Smooth muscle cell of the coronary artery (primary cell): ENCODE results near the gene RHD. TPM values are rescaled to one million over a fixed set of nuclear protein-coding genes. Genes with fewer than 3 reads are reported as not detected.

Experiments used
- total RNA-seq: library from RNA; depleted of rRNA; stranded (reverse); fragments of >200 nt; gene quantifications from 2 replicates; pipeline ENCODE4 v1.2.3, GENCODE V29; 2014; ENCODE audit warnings: low replicate concordance

Gene RHD
- total RNA-seq = not detected in 2 replicates

DNA sequence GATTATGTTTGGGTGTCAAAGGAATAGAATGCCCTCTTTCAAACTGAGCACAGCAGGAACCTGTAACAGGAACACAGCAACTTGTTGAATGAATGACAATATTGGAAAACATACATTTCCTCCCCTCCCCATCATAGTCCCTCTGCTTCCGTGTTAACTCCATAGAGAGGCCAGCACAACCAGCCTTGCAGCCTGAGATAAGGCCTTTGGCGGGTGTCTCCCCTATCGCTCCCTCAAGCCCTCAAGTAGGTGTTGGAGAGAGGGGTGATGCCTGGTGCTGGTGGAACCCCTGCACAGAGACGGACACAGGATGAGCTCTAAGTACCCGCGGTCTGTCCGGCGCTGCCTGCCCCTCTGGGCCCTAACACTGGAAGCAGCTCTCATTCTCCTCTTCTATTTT, at the start of gene RHD:
Gene RHD, plus strand, starts transcription at position 272 of the 400 bp plus-strand sequence. Its CDS starts 39 bp downstream, at position 311.

DNA sequence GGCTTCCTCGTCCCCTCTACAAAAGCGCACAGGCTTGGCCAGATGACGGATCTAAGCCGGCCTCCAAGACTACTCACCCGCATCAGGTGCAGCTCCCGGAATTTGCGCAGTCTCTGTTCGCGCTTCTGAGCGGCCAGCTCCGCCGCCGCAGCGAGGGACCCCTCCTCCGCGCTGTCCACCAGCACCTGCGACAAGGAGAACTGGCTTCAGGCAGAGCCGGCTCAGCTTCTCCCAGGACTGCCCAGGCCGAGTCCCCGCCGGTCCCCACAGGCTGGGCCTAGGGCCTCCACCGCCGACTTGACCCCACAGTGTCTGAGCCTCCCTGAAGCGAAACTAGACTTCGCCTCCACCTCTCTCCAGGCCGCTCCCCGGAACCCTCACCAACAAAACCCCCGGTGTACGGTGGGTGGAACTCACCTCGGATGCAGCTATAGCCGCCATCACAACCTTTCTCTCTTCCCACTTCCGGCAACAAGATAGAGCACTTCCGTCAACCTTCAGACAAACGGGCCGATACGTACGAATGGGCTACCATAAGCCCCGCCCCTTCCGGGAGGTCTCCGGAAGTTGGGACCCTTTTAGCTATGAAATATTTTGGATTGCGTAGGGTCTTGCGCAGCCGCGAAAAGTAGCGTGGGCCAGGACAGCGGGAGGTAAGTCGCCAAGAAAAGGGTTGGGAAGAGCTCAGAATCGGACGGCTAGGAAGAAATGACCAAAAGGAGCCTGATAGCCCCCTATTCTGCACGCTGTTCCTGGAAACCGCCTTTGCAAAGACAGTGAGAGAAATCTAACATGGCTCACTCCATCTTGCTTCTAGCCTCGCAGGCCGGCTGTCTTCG, 40.1 kb upstream of the RHD start, which contains the start of gene SYF2:
Gene SYF2, minus strand, starts transcription at position 476 of the 839 bp plus-strand sequence. Its CDS starts 35 bp downstream, at position 441.

DNA sequence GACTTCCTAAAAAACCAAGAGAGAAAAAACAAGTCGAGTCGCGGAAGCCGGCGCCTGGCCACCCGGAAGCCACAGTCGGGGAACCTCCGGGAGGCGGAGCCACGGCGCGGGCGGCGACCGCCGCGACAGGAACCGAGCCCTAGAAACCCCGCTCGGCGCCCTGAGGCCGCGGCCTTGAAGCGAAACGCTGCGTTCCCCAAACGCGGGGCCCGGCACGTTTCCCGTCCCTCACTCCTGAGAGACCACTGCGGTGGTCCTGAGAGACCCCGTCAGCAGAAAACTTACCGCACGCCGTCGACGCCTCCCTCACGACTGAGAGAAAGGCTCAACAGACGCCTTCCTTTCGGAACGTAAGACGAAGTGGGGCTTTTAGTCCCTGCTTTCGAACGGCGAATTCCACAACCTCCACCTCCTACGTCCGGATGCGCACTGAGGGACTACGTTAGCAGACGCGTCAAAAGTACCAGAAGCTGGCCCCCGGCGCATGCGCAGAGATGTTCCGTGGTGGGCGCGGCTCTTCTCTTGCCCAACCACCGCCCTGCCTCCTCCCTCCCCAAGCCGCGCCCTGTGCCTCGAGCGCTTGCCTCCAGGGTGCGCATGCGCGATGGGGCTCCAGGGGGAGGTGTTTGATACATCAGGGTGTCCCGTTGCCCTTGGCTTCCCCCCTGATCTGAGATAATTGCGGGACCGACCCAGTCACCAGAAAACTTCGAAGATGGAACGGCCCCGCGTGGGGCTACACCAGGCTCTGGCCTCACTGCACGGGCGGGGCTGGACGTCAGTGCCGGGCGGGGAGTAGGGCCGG, 25.1 kb upstream of the RHD start, which contains the start of gene RSRP1:
Gene RSRP1, minus strand, starts transcription at position 431 of the 805 bp plus-strand sequence. CDS start 491 bp downstream, outside the sequence.

GRCh38 chr1:25338188-25338981, 66.1 kb downstream of the RHD start, which contains the start of gene TMEM50A:
TSS of gene TMEM50A (plus strand) at chr1:25338334. CDS start at chr1:25340487, 2,153 bp downstream.

Other genes starting within 250 kb of the RHD start
- gene SYF2, start 40.0 kb upstream of the RHD start, total RNA-seq = 19.2 and 25.7 TPM in 2 replicates
- 112 and 222 TPM in 2 replicates for gene RSRP1, start 25.1 kb upstream of the RHD start, total RNA-seq
- gene TMEM50A, start 65.8 kb downstream of the RHD start, total RNA-seq = 63.2 and 176 TPM in 2 replicates
- 0.94 and 1.1 TPM in 2 replicates for gene RHCE, start 148.3 kb downstream of the RHD start, total RNA-seq
- 6.7 and 18.2 TPM in 2 replicates for gene MACO1, start 158.4 kb downstream of the RHD start, total RNA-seq